NCI-H526 (cell line): ENCODE data around the gene VPS51.

ENCODE experiments used
- DNase-seq, 2 experiments: peaks; one replicate each; lab custom pipeline; 2025; lab: John Stamatoyannopoulos, UW

VPS51 gene

DNA sequence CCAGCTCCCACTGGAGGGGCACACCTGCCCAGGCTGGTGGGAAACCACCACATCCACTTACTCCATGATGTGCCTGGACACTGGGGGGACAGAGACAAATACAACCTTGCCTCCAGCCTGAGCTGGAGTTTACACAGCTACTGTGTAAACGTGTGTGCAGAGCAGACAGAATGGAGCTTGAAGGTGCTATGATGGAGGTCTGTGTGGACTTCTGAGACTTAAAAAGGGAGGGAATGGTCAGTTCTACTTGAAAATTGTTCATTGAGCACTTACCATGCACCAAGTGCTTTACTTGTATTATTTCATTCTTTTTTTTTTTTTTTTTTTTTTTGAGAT, 23.4 kb upstream of the VPS51 start:
- no peak for DNase-seq

DNA sequence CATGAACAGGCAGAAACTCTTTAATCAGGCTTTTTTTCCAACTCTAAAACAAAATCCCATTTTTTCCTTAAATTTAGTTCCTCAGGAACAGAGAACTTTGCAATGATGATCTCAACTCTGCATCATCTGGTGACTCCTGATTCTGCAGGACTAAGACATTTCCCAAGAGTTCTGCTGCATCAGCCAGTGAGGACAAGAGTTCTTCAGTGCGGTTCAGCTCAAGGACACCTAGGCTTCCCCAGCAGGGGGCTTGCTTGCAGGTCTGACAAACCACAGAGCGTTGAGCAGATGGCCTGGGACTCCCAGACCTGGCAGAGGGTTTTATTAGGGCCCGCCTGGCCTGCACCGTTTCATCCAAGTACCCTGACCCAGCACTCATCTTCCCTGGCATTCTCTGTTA, 18.6 kb upstream of the VPS51 start:
- DNase-seq: peak in 1 of 2 experiments; percentile 21

DNA sequence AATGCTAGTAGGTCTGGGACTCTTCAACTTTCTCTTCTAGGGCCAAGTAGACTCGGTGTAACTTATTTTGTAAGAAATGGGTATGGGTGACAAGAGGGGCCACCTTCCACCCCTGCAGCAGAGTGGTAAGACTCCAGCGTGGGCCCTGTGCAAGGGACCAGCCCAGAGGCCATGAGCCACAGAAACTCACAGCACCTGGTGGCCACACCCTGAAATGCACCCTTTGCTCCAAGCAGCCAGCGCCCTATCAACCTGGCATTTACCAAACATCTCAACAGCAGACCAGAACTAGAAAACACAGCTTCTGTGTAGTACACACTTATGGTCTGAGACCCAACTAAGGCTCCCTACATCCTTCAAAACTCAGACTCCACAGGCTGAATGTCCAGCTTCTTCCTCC, 17.9 kb upstream of the VPS51 start:
- DNase-seq: peak; percentile 28 to 80

DNA sequence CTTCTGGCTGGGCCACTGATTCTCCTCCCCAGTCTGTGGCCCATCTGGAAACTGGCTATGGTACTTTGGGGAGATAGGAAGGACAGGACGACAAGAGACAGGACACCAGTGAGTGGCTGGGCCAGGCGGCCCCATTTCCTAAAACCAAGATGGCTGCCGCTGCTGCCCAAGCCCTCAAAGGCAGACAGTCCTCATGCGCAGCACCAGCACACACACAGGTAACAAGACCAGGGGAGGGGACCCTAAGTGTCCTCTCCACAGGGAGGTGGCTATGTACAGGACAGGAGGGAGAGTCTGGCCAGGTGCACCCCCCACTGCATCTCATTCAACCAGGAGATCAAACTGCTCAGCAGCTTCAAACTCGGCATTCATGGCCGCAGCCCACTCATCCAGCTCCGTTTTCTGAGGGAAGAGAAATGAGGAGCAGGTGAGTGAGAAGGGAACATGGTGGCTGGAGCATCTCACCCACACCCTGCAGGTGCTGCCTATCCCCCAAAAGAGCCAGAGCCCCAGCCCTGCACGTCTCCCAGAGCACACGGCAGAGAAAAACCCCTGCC, 17.1 kb upstream of the VPS51 start:
- DNase-seq: no peak

DNA sequence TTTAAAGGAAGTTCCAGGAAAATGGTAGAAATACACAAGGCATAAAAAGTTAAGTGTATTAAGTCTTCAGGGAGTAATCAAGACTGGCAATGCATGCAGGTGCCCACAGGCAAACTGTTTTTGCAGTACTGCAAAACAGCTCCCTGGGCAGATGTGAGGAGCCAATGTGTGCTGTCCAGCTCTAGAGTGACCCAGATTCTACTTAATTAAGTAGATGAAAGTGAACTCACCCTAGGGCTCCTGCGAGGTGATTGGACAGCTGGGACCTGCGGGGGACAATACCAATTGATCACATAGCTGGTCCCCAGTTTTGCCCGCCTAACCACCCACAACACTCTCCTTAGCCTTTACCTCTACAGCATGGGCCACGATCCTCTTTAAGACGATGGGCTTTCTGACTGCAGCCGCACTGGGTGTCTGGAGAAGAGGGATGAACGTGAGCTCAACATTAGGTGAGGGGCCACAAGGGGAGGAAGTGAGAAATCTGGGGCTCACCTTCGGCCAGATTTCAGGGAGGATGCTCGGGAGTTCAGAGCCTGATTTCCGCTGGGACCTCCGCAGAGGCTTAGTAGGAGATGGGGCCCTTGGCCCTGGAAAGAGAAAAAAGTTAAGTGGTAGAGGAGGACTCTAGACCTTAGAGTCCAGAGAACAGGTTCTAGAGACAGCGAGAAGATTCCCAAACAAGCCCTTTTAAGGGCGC, 12.7 kb upstream of the VPS51 start:
- no peak for DNase-seq

DNA sequence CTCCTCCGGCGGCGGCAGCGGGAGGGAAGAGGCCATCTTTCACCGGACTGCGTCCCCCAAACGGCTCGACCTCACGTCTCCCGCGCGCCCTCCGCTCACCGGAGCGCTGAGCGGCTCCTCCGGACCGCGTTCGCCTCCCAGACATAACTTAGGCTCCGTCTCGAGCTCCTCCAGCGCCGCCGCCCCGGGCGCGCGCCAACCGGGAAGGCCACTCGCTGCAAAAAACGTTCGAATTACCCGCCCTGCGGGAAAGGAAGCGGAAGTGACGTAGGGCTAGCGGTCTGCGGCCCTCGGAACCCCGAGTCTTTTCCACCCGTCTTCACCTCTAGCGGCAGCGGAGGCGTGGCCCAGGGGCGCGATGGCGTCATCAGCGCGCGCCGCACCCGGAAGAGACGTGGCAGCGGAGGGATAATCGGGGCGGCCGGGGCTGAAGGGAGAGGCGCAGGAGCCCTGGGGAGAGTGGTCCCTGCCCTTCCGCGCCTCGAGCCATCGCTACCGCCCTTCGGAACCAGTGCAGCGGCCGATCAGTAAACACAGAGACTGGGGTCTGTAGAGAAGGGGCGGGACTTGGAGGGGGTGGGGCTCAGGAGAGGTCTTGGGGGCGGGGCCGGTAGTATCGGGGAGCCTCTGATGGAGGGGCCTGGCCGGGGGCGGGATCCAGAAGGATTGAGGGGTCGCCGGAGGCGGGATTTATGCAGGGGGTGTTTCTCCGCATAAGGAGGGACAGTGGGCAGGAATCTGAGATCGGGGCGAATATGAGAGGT, 12.0 kb upstream of the VPS51 start, which contains the start of the genes CDCA5 and ZFPL1:
CDCA5 (minus strand) TSS at position 207 of the 764 bp plus-strand sequence; CDS start at position 145, 62 bp downstream.
ZFPL1 (plus strand) TSS at position 389 of the 764 bp plus-strand sequence. CDS start 477 bp downstream, outside the sequence.
- peak; percentile 90 to 98 for DNase-seq

DNA sequence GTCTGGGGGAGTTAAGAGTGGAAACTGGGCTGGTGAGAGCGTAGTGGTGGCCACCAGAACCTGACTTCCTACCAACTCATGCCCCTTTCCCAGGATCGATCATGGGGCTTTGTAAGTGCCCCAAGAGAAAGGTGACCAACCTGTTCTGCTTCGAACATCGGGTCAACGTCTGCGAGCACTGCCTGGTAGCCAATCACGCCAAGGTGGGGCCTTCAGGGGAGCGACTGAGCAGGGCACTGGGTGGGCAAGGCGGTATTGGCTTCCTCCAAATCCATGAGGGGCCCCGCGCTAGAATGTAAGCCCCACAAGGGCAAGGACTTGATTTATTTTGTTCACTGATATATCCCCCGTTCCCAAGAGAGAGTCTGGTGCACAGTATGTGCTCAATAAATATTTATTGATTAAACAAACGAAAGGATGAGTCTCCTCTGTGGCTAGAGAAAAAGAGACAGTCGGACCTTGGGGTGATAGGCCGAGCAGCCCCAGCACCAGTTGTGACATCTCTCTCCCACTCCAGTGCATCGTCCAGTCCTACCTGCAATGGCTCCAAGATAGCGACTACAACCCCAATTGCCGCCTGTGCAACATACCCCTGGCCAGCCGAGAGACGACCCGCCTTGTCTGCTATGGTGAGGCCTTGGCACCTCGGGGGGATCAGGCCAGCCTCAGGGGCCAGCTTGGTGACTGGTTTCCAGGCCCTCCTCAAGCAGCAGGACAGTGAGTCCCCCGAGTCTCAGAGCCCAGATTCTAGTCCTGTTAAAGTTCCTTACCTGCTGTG, 11.2 kb upstream of the VPS51 start:
- DNase-seq: no peak

DNA sequence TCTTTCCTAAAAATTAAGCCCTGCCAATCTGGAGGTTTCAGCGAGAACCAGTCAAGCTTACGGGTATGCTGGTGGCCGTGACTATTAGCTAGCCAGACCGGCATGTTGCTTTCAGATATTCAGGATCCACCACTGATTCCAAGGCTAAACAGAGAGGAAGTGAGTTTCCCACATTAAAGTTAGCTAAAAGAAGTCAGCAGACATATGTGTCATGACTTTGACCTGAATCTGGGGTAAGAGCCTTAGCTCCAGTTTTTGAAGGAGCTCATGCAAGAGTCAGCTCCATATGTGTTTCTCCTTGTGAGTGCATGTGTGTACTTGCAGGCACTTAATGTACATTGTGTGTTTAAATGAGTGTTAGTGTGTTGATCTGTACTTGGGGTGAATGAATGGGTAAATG, 10.6 kb upstream of the VPS51 start:
- no peak for DNase-seq

DNA sequence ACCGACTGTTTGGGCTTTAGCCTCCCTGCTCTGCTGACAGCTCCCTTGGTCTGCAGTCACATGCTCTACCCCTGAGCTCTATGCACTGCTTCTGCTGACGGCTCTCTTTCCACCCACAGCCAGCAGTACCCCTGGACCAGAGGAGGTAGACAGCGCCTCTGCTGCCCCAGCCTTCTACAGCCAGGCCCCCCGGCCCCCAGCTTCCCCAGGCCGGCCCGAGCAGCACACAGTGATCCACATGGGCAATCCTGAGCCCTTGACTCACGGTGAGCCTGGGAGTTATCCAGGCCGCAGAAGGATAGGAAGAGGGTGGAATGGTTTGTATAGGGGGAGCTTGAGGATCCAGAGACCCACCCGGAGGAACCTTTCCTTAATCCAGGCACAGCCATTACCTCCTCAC, 9.2 kb upstream of the VPS51 start:
- DNase-seq: no peak

DNA sequence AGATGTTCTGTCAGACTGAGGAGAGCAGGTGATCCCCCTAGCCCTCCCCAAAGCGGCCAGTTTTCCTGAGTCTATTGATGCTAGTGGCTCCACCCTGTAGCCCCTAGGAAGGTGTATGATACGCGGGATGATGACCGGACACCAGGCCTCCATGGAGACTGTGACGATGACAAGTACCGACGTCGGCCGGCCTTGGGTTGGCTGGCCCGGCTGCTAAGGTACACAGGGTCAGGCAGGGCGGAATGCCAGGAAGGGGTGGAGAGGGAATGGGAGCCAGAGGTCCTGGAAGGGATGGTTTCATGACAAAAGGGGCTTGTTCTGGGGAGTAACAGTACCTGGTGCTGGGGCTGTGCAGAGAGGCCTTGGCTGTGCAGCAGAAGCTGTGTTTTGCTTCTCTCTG, 8.8 kb upstream of the VPS51 start:
- DNase-seq: no peak

DNA sequence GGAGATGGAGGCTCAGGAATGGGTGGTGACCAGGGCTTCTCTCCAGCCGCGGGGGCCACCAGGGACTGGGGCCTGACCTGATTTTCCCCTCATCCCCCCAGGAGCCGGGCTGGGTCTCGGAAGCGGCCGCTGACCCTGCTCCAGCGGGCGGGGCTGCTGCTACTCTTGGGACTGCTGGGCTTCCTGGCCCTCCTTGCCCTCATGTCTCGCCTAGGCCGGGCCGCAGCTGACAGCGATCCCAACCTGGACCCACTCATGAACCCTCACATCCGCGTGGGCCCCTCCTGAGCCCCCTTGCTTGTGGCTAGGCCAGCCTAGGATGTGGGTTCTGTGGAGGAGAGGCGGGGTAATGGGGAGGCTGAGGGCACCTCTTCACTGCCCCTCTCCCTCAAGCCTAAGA, 8.2 kb upstream of the VPS51 start:
- DNase-seq: no peak

DNA sequence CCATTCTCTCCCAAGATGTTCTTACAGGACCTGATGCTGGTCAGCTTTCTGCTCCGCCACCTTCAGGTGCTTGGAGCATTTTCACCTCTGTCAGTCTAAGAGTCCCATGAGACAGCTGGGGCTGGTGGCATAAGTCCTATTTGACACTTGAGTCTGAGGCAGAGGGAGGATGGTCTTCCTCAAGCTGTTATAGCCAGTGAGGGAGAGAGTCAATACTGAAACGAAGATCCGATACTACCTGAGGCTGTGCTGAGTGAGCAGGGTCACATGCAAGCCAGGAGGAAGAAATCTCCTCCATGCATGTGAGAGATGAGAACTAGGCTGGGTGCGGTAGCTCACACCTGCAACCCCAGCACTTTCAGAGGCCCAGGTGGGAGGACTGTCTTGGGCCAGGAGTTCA, 6.4 kb upstream of the VPS51 start:
- DNase-seq: no peak

DNA sequence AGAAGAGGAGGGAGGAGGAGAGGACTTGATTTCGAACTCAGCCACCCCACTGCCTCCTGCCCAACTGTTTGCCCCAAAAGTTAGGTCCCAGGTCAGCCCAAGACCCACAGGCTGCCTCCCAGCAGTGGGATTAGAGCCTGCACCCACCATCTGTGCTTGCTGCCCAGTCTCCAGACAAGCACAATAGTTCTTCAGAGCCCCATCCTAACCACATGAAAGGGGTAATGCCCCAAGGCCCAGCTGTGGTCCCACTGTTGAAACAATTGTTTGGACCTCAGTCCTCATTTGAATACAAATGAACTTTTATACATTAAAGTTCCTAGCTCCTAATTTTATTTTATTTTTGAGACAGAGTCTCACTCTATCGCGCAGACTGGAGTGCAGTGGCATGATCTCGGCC, 5.4 kb upstream of the VPS51 start:
- no peak for DNase-seq

DNA sequence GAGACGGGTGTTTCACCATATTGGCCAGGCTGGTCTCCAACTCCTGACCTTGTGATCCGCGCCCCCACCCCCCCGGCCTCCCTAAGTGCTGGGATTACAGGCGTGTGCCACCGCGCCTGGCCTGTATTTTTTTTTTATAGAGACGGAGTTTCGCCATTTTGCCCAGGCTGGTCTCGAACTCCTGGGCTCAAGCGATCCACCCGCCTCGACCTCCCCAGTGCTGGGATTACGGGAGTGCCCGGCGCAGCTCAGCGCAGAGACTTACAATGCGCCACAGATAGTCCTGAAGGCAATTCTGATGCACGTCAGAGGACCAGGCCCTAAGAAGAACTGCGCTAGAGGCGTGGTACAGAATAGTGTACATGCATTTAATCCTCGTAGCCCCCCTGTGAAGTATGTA, 587 bp upstream of the VPS51 start:
- no peak for DNase-seq

DNA sequence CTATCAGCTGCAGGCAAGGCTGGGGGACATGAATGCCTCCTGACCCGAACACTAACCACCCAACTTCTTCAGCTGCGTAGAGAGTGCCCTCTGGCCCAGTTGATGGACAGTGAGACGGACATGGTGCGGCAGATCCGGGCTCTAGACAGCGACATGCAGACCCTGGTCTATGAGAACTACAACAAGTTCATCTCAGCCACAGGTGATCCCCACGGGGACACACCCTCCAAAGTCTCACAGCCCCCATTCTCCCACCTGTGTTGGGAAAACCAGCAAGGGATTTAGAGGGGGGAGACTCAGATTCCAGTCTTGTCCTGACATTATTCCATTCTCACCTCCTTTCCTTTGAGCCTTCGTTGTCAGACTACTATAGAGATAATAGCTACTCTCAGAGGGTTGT, 912 bp downstream of the VPS51 start:
- DNase-seq: no peak

DNA sequence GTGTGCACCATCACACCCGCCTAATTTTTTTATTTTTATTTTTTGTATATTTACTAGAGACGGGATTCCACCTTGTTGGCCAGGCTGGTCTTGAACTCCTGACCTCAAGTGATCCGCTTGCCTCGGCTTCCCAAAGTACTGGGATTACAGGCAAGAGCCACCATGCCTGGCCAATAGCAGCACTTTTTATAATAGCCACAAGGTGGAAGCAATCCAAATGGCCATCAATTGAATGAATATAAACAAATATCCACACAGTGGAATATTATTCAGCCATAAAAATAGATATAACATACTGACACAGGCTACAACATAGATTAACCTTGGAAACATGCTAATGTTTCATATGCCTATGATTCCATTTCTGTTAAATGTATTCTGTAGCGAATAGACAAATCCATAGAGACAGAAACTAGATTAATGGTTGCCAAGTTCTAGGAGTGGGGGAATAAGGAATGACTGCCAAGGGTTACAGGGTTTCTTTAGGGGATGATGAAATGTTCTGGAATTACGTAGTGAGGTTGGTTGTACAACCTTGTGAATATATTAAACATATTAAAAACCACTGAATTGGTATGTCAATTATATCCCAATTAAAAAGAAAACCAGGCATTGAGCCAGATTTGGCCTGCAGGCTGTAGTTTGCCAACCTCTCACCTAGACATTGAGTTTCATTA, 4.8 kb downstream of the VPS51 start:
- no peak for DNase-seq

DNA sequence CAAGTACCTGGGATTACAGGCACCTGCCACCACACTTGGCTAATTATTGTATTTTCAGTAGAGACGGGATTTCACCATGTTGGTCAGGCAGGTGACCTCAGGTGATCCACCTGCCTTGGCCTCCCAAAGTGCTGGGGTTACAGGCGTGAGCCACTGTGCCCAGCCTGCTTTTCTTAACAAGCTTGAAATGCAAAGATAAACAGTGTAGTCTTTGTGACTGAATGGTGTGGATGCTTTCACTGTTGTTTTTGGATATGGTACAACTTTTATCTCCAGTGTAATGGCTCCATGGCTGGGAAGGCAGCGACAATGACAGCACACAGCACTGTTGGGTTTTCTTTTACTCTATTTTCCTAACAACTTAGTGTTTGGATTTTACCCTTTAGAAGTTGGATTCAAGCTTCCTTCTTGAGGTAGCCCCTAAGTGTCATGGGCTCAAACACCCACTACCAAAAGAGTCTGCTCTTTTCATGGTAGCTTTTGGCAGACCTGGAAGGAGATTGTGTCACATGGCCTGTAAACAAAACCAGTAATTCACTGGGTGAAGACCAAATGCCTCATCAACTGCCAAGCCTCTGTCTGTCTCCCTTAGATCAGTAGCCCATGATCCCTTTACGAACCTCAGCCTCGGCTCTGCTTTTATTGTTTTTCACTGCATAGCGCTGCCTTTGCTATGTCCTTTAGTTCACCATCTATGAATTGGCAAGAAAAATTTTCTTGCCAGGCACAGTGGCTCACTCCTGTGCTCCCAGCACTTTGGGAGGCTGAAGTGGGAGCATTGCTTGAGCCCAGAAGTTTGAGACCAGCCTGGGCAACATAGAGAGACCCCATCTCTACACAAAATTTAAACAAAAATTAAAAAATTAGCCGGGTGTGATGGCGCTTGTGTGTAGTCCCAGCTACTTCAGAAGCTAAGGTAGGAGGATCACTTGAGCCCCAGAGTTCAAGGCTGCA, 6.4 kb downstream of the VPS51 start:
- no peak for DNase-seq

DNA sequence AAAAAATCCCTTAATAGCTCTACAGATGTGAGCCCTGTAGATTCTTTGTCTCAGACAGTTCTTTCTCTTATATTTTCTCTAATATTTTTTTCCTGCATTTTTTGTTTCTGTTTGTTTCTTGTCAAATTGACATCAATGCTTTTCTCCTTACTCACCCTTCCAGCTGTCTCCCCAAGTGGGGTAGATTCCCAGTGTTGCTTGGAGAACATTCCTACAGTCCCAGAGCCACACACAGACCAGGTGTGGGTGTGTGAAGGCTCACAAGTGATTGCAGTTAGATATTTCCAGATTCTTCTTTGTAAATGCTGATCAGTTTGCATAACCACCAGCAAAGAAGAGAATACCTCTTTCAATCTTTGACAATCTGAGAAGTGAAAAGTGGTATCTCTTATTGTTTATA, 7.5 kb downstream of the VPS51 start:
- DNase-seq: no peak

DNA sequence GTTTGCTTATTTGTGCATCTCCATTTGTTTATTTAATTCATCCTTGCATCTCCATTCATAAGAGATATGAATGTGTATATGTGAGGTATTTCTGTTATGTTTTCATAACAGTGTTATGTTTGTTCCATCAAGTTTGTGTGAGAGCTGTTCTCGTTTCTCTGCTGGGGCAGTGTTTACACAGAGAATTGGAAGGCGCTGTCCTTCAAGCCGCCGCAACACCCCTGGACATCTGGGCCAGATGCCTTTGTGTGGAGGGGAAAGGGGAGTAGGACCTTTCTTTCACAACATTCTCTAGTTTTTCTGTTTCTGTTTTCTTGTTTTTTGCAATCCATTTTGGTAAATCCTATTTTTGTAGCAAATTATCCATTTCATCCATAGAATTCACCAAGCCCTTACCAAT, 8.6 kb downstream of the VPS51 start:
- no peak for DNase-seq

DNA sequence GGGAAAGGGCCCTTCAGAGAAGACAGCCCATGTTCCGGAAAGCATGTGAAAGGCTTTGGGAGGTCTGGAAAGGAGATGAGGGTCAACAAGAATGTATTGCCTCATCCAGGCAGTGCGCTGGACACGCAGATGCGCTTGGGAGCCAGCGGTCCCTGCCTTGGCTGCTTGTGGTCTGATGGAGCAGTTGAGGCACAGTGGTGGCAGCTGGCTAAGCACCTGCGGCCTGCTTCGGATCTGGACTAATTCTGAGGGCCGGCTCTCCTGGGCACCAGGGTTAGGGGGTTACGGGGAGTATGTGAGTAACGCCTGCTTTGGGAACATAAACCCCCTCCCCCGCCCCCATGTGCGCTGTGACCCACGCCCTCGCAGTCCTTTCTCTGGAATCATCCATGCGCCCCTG, 11.1 kb downstream of the VPS51 start:
- no peak for DNase-seq
